Motor neuron (in vitro differentiated cells): Measurements from ENCODE around the gene PARL. TPM values are rescaled to one million over a fixed set of nuclear protein-coding genes. Genes with fewer than 3 reads are reported as not detected.

Experiments used
- ATAC-seq, 8 experiments: fragments of 200-7000 bp; cut with Tn5 transposase; replicated peaks in 6 of 8; 2 replicates each; pipeline ENCODE4 v1.8.0; 2021; ENCODE audit warnings: mild to moderate bottlenecking in 8 of 8, moderate library complexity in 8 of 8
- H3K27ac ChIP-seq, 2 donors: fragments of 250-450 bp; sonication (Bioruptor Pico); 2 replicates each; pipeline ENCODE4 v1.9.0; 2021; ENCODE audit warnings: antibody characterized with exemption in 2 of 2, mild to moderate bottlenecking in 2 of 2, moderate library complexity in 1 of 2
- H3K4me1 ChIP-seq, 2 donors: fragments of 250-450 bp; sonication (Bioruptor Pico); replicated peaks in 1 of 2; 2 replicates each; pipeline ENCODE4 v1.6.1; 2021; ENCODE audit warnings: antibody characterized with exemption in 2 of 2, mild to moderate bottlenecking in 2 of 2, moderate library complexity in 1 of 2
- H3K4me3 ChIP-seq, 5 donors: fragments of 250-450 bp; sonication (Bioruptor Pico); 2 replicates each; pipeline ENCODE4 v1.9.0; 2021; ENCODE audit warnings: antibody characterized with exemption in 5 of 5, mild to moderate bottlenecking in 5 of 5, moderate library complexity in 4 of 5
- WGBS, 10 experiments: fragments of 450-650 bp; shearing (Covaris generic); methylation state at CpG; one replicate each; pipeline ENCODE4 v1.0.0; 2022; 5-methylcytosine and 5-hydroxymethylcytosine counted together
- in situ Hi-C, 9 experiments: fragments of 400-800 bp; cut with MboI; loops; one replicate each; pipeline ENCODE4 v1.15.0; 2021; ENCODE audit warnings: low sequenced_read_pairs in 9 of 9, low pct_unique_long_range_greater_than_20kb in 2 of 9; ENCODE audit not compliant: unreplicated experiment in 9 of 9
- total RNA-seq, 8 experiments: library from RNA; unstranded; fragments of 300-600 nt; gene quantifications; 2 replicates each; pipeline versions ENCODE4 v1.2.3 to v1.2.4, GENCODE V29; 2022

Gene PARL
- total RNA-seq, 8 experiments from 2014 or later: 33.7 to 68.8 (median 47.3) TPM

DNA sequence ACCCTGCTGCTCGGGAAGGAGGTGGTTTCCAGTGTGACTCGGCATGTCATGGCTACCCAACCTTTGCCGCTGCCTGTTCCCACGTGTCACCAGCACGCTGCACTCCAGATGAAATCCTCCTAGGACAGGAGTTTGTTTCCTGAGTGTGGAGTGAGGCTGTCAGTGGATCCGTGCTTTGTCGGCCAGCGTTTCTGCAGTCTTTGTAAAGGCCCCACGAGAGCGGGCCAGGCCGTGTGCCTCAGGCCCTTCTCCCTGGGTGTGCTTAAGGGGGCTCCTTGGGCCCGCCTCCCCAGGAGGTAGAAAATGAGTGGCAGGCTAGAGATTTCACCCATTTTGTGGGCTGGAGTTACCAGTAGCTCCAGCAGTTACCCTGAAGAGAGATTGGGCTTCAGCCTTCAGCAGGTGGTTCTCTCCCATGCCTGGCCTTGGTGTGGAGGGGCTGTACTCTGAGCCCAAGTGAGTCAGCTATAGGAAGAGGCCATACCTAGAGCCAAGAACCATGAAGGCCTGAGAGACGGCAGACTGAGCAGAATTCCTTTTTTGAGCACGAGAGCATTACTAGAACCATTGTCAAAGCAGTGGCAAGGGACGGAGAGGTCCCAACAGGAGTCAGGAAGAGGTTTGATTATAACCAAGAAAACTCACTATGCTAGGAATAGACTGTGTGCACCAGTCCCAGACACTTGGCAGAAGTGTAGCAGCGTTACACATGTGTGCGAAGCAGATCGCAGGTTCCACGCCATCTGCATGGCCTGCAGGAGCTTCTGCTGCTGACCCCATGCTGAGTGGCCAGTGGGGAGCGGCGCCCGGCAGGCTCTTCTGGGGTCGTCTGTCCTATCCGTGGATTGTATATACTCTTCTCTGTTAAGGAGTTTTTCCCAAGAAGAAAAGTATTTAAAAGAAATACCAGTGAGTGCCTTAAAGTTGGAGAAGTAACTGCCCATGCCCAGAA lies 73.8 kb downstream of the PARL start:
- Histone ChIP-seq H3K27ac (no peak overlapping the region), H3K4me1 (no peaks in the 10 kb centered on the region), H3K4me3 (no peak overlapping the region)
- no peak for ATAC-seq
- in situ Hi-C loops: no loop called here
- 64 to 100% (median 92%) methylated on average over 3 to 14 of the region's 24 CpGs; no CpG with 5 or more reads in 4 of the 10 experiments for WGBS, 10 experiments

DNA sequence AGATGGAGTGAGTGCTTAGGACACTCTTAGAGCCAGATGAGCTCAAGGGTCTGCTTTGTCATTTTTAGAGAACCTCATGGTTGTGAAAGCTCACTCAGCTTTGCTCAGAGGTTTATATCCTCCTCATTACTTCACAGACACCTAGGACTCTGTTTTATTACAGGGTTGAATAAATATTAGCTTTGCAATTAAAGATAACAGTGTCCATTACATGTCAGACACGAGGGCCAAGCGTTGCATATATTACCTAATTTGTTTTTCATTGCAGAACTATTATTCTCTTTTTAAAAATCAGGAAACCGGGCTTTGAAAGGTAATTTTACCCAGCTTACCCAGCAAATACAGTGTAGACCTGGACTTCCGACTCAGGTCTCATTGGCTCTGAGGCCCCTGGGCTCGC lies 75.4 kb downstream of the PARL start:
- H3K4me1 ChIP-seq: no peaks in the 10 kb centered on the region
- ATAC-seq: peak in 1 of 8 experiments; percentile 15
- in situ Hi-C loops: no loop called here
- H3K4me3 ChIP-seq: no peak overlapping the region
- no peak overlapping the region for H3K27ac ChIP-seq
- WGBS, 10 experiments: 97 to 100% (median 100%) methylated on average over 1 to 5 of the region's 5 CpGs

DNA sequence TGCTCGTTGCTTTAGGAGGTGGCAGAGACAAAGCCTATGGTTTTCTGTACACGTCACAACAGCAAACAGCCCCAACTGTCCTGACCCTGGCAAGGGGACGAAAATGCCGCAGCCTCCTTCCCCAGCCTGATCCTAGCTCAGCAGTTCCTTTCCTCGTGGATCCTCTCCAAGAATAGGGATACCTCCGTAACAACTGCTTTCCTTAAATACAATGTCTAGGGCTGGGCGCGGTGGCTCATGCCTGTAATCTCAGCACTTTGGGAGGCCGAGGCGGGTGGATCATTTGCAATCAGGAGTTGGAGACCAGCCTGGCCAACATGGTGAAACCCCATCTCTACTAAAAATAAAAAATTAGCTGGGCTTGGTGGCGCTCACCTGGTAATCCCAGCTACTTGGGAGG lies 76.3 kb downstream of the PARL start:
- H3K4me1 ChIP-seq: no peaks in the 10 kb centered on the region
- WGBS, 10 experiments: 94 to 100% (median 100%) methylated on average over 1 to 10 of the region's 11 CpGs; no CpG with 5 or more reads in 1 of the 10 experiments
- no peak for ATAC-seq
- H3K4me3 ChIP-seq: no peak overlapping the region
- no peak overlapping the region for H3K27ac ChIP-seq
- in situ Hi-C loops: no loop called here

DNA sequence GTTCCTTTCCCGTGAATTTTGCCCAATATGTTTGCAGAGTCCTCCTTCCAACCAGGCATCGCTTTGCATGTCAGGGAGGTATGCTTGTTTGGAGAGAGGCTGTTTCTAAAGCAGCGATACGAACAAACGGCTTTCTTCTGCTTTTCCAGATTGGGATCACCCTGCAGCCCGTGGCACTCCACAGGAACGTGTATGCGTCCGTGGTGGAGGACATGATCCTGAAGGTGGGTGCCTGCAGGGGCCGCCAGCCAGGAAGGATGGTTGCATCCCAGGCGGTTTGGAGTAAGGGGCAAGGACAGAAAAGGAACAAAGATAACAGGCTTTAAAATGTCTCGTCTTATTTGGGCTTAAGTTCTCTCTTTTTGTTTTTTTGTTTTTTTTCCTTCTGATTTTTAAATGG lies 76.8 kb downstream of the PARL start:
- ATAC-seq: no peak
- in situ Hi-C loops: no loop called here
- WGBS, 10 experiments: 86 to 100% (median 95%) methylated on average over 3 to 10 of the region's 12 CpGs; no CpG with 5 or more reads in 2 of the 10 experiments
- Histone ChIP-seq H3K4me1 (no peaks in the 10 kb centered on the region), H3K27ac (no peak overlapping the region), H3K4me3 (no peak overlapping the region)

DNA sequence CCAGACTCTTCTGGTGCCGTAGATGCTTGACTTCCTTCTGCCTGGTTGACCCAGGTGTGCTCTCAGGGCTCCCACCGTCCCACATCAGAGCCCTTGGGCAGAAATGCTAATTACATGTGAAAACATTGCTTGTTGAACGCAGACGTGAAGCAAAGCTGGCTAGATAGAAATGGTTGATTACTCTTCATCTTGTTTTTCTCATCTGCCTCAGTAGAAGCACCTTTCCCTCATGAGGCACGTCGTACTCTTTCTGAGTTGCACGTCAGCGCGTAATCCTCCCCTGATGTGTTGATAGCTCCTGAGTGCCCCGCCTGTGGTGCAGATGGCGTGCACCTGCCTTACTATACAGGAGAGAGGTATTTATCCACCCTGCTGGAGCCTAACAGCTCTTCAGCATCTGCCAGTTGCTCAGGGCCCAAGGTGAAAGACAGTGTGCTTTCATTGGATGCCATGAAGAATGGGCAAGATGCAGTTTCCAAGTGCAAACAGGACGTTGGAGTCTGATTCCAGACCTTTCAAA lies 77.4 kb downstream of the PARL start:
- 80 to 100% (median 97%) methylated on average over 1 to 11 of the region's 12 CpGs; no CpG with 5 or more reads in 1 of the 10 experiments for WGBS, 10 experiments
- Histone ChIP-seq H3K27ac (no peak overlapping the region), H3K4me1 (no peaks in the 10 kb centered on the region), H3K4me3 (no peak overlapping the region)
- in situ Hi-C loops: no loop called here
- ATAC-seq: no peak

DNA sequence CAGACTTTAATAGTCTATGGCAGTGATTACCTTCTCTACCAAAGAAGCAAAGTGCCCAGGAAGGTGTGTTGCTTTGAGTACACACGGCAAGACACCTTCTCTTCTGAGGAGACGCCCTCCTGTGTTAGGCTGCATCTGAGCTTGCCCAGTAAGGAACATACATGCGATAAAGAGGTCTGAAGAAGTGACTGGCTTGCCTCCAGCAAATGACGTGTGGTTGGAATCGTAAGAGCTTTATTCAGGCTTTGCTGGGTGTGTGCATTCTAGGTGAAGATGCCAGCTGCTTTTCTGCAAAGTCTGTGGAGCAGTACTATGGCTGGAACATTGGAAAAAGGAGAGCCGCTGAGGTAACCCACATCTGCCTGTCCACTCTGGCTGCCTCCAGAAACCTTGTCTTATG lies 81.7 kb downstream of the PARL start:
- Histone ChIP-seq H3K27ac (no peak overlapping the region), H3K4me1 (no peaks in the 10 kb centered on the region), H3K4me3 (no peak overlapping the region)
- ATAC-seq: peak in 3 of 8 experiments; percentile 56 to 88 (median 63)
- in situ Hi-C loops: no loop called here
- WGBS, 10 experiments: 0 to 100% (median 100%) methylated on average over 1 to 3 of the region's 6 CpGs; no CpG with 5 or more reads in 3 of the 10 experiments

DNA sequence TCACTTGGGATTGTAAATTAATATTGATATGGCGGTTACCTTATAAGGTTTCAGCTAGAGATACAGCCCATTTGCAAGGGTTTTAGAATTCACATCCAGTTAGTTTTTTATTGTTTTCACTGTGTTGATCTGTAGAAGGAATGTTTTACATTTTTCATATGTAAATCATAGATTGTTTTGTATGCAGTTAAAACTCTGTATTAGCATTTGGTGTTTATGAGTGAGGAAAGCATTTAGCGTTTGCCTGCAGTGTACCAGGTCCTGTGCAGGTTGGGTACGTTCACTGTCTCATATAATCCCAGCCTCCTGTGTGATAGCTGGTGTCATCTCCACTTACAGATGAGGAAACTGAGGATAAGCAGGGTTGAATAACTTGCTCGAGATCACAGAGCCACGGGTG lies 83.1 kb downstream of the PARL start:
- H3K27ac ChIP-seq: no peak overlapping the region
- no peaks in the 10 kb centered on the region for H3K4me1 ChIP-seq
- peak in 3 of 8 experiments; percentile 10 to 65 (median 65) for ATAC-seq
- in situ Hi-C loops: no loop called here
- WGBS, 10 experiments: 17 to 100% (median 93%) methylated on average over 1 to 5 of the region's 5 CpGs; no CpG with 5 or more reads in 2 of the 10 experiments
- H3K4me3 ChIP-seq: no peak overlapping the region

DNA sequence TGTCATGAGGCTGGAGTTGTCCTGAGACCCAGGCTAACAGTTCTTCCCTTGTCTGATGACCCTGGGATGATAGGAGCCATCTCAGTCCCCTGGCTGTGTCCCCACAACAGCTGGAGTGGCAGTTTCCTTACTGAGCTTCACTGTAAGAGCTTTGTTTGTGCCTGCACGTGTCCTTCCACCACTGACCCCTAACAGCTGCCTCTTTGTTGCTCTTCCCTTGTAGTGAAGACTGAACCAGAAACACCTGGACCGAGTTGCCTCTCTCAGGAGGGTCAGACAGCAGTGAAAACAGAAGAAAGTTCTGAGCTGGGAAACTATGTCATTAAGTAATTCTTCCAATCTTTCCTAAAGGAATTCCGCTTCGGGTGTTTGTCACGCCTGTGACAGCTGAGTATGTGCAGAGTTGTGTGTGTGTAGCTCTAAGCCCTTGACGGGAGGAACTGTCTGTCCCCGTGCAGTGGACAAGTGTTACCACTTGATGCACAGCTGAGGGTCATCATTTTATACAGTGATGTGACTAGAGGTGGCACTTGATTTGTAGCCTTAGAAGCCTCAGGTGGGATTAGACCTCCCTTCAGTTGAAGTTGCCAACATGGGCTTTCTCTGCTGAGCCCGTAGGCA lies 84.3 kb downstream of the PARL start:
- in situ Hi-C loops: no loop called here
- Histone ChIP-seq H3K4me3 (no peak overlapping the region), H3K27ac (no peak overlapping the region), H3K4me1 (no peaks in the 10 kb centered on the region)
- WGBS, 10 experiments: 84 to 100% (median 94%) methylated on average over 1 to 6 of the region's 8 CpGs; no CpG with 5 or more reads in 4 of the 10 experiments
- ATAC-seq: no peak

DNA sequence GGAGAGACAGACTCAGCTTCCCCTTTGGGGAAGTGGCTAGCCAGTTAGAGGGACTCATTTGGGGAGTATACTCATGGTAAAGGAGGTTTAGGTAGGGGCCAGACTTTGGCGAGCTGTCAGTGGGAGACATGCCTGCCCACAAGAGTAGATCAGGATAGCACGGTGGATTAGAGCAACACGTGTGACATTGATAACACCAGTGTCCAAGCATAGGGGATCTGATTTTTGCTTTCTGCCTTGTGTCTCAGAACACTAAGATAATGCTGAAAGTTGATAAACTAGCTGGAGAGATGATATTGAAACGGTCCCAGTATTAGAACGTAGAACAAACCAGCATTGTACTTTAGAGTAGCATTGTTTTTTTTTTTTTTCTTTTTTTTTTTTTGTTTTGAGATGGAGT lies 85.2 kb downstream of the PARL start:
- in situ Hi-C loops: no loop called here

DNA sequence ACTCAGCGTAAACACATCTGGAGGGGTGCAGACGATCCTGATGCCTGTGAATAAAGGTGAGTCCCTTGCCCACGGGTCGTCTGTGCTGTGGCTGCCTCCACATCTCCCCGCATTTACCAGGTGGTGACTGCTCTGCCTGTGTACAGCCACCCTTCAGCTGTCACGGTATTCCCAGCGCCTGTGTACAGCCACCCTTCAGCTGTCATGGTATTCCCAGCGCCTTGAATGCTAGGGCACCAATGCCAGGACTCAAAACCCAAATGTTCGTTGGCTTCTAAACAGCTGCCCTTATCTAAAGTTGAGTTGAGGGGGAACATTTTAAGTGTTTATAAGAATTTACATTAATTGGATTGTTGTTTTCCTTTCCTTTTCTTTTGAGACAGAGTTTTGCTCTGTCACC lies 86.7 kb downstream of the PARL start:
- ATAC-seq: no peak
- H3K4me3 ChIP-seq: no peak overlapping the region
- H3K4me1 ChIP-seq: no peaks in the 10 kb centered on the region
- H3K27ac ChIP-seq: no peak overlapping the region
- WGBS, 10 experiments: 90 to 100% (median 98%) methylated on average over 1 to 6 of the region's 9 CpGs; no CpG with 5 or more reads in 4 of the 10 experiments
- in situ Hi-C loops: no loop called here

More for the DNA sequence above, 85.2 kb downstream of the PARL start:
- ATAC-seq: no peak
- WGBS, 10 experiments: 87 to 100% (median 100%) methylated on average over 1 to 4 of the region's 5 CpGs; no CpG with 5 or more reads in 6 of the 10 experiments
- Histone ChIP-seq H3K27ac (no peak overlapping the region), H3K4me1 (no peaks in the 10 kb centered on the region), H3K4me3 (no peak overlapping the region)

DNA sequence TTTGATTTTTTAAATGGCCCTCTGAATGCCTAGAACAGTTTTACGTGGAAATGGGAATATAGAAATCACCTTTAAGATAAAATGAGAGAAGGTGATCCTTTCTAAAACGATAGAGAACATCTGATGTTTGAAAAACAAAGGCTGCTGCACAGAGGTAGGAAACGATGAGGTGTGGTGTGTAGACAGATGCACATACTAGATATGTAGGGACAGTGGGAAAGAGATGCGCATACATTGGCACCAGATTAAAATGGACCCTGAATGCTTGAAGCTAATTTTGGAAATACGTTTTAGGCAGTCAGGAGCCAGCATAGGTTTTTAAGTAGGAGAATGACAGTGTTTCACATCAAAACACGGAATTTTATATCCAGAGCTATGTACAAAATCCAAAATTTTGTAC lies 88.3 kb downstream of the PARL start:
- in situ Hi-C loops: no loop called here
- H3K4me3 ChIP-seq: no peak overlapping the region
- peak in 3 of 8 experiments; percentile 67 to 74 (median 67) for ATAC-seq
- H3K27ac ChIP-seq: no peak overlapping the region
- WGBS, 10 experiments: 19 to 100% (median 90%) methylated on average over 1 to 6 of the region's 6 CpGs
- H3K4me1 ChIP-seq: no peaks in the 10 kb centered on the region

DNA sequence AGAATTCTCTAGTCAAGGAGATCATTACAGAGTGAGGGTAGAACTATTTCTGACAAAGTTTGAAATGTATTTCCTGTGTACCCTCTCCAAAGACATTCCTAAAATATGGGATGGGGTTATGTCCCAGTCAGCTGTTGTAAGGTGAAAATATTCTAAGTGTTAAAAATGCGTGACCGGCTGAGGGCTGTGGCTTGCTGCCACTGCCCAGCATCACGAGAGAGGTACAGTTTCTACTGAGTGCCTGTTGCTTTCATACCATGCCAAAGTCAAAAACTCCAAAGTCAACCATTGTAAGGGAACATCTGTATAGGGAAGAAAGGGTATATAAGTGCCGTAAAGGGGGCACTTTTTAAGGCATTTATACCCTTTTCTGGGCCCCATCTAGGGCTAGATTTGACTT lies 90.2 kb downstream of the PARL start:
- no peaks in the 10 kb centered on the region for H3K4me1 ChIP-seq
- H3K4me3 ChIP-seq: no peak overlapping the region
- in situ Hi-C loops: no loop called here
- H3K27ac ChIP-seq: no peak overlapping the region
- 86 to 100% (median 100%) methylated on average over 1 to 4 of the region's 4 CpGs; no CpG with 5 or more reads in 5 of the 10 experiments for WGBS, 10 experiments
- ATAC-seq: no peak

DNA sequence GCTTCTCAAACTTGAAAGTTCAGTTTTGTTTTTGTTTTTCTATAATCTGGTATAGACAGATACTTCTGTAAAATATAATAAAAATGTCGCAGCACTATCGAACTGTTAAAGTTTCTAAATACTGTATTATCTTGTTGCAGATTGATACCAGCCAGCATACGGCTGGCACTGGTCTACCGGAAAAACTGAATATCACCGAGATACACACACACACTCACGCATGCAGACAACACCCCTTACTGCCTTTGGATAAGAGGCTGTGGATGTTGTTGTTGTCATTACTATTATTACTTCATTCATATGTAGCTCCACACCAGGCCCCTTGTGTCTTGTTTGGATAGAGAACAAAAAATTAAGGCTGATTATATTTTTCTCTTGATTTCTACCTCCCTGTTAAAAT lies 91.7 kb downstream of the PARL start:
- H3K4me1 ChIP-seq: no peaks in the 10 kb centered on the region
- in situ Hi-C loops: no loop called here
- ATAC-seq: no peak
- WGBS, 10 experiments: 74 to 100% (median 92%) methylated on average over 2 to 6 of the region's 6 CpGs; no CpG with 5 or more reads in 1 of the 10 experiments
- H3K4me3 ChIP-seq: no peak overlapping the region
- no peak overlapping the region for H3K27ac ChIP-seq
